H9 (cell line): ENCODE data around the gene TPT1. TPM values are rescaled to one million over a fixed set of nuclear protein-coding genes. Genes with fewer than 3 reads are reported as not detected.

ENCODE experiments used
- DNase-seq: peaks from one replicate; pipeline ENCODE4 v3.0.0-alpha.2; 2017
- H2AFZ ChIP-seq: one replicate; pipeline ENCODE4 v1.6.1; 2013; ENCODE audit warnings: mild to moderate bottlenecking, low read length, control low read depth, moderate library complexity
- H2AK5ac ChIP-seq: 2 replicates; pipeline ENCODE4 v1.6.1; 2013; ENCODE audit warnings: low read length, control low read depth, mixed read lengths; ENCODE audit not compliant: insufficient read length
- H2BK120ac ChIP-seq: one replicate; pipeline ENCODE4 v1.6.1; 2013; ENCODE audit warnings: low read depth, mild to moderate bottlenecking, low read length, control low read depth, inconsistent platforms; ENCODE audit not compliant: poor library complexity, severe bottlenecking
- H2BK12ac ChIP-seq: 2 replicates; pipeline ENCODE4 v1.6.1; 2013; ENCODE audit warnings: low read length, control low read depth, mixed read lengths, low read depth; ENCODE audit not compliant: insufficient read length
- H2BK15ac ChIP-seq: 2 replicates; pipeline ENCODE4 v1.6.1; 2013; ENCODE audit warnings: low read depth, low read length, control low read depth
- H2BK20ac ChIP-seq: one replicate; pipeline ENCODE4 v1.6.1; 2013; ENCODE audit warnings: low read depth, mild to moderate bottlenecking, low read length, control low read depth, inconsistent platforms; ENCODE audit not compliant: poor library complexity, severe bottlenecking
- H2BK5ac ChIP-seq: 2 replicates; pipeline ENCODE4 v1.6.1; 2013; ENCODE audit warnings: low read length, control low read depth, mixed read lengths; ENCODE audit not compliant: insufficient read length
- H3K14ac ChIP-seq: 2 replicates; pipeline ENCODE4 v1.6.1; 2013; ENCODE audit warnings: low read length, control low read depth; ENCODE audit not compliant: insufficient read depth
- H3K18ac ChIP-seq: 2 replicates; pipeline ENCODE4 v1.6.1; 2013; ENCODE audit warnings: low read depth, mild to moderate bottlenecking, mixed read lengths, low read length, control low read depth; ENCODE audit not compliant: insufficient read length
- H3K23ac ChIP-seq: 2 replicates; pipeline ENCODE4 v1.6.1; 2013; ENCODE audit warnings: low read length, control low read depth, mixed read lengths, low read depth; ENCODE audit not compliant: insufficient read length
- H3K23me2 ChIP-seq: 2 replicates; pipeline ENCODE4 v1.6.1; 2013; ENCODE audit warnings: low read depth, mild to moderate bottlenecking, mixed read lengths, low read length, control low read depth; ENCODE audit not compliant: insufficient read length, poor library complexity, severe bottlenecking
- H3K27ac ChIP-seq: 2 replicates; pipeline ENCODE4 v1.5.1; 2013; ENCODE audit warnings: low read length, control low read depth, mixed read lengths, low read depth; ENCODE audit not compliant: insufficient read length
- H3K27me3 ChIP-seq: 2 replicates; pipeline ENCODE4 v1.6.1; 2013; ENCODE audit warnings: low read length, control low read depth, inconsistent platforms; ENCODE audit not compliant: insufficient read depth
- H3K4ac ChIP-seq: 2 replicates; pipeline ENCODE4 v1.6.1; 2013; ENCODE audit warnings: low read depth, mild to moderate bottlenecking, control low read depth, inconsistent platforms, low read length, moderate library complexity
- H3K4me1 ChIP-seq: 2 replicates; pipeline ENCODE4 v1.6.1; 2013; ENCODE audit warnings: low read length, control low read depth, inconsistent platforms; ENCODE audit not compliant: insufficient read depth
- H3K4me2 ChIP-seq: 2 replicates; pipeline ENCODE4 v1.6.1; 2013; ENCODE audit warnings: low read length, control low read depth, mixed read lengths; ENCODE audit not compliant: insufficient read length, insufficient read depth
- H3K56ac ChIP-seq: 2 replicates; pipeline ENCODE4 v1.6.1; 2013; ENCODE audit warnings: low read depth, mild to moderate bottlenecking, mixed read lengths, low read length, control low read depth; ENCODE audit not compliant: insufficient read length
- H3K79me1 ChIP-seq: 2 replicates; pipeline ENCODE4 v1.6.1; 2013; ENCODE audit warnings: low read depth, mild to moderate bottlenecking, moderate library complexity, low read length, control low read depth, inconsistent platforms; ENCODE audit not compliant: insufficient read depth, poor library complexity, severe bottlenecking
- H3K79me2 ChIP-seq: 2 replicates; pipeline ENCODE4 v1.6.1; 2013; ENCODE audit warnings: low read length, control low read depth, inconsistent platforms; ENCODE audit not compliant: insufficient read depth
- H3K9ac ChIP-seq: 2 replicates; pipeline ENCODE4 v1.6.1; 2013; ENCODE audit warnings: low read length, control low read depth, mixed read lengths; ENCODE audit not compliant: insufficient read length; ENCODE audit errors: extremely low read depth
- H3K9me3 ChIP-seq: one replicate; pipeline ENCODE4 v1.6.1; 2013; ENCODE audit warnings: low read depth, low read length, inconsistent platforms; ENCODE audit not compliant: control insufficient read depth
- H3T11ph ChIP-seq: one replicate; pipeline ENCODE4 v1.6.1; 2013; ENCODE audit warnings: mild to moderate bottlenecking, low read length, control low read depth, inconsistent platforms
- H4K20me1 ChIP-seq: one replicate; pipeline ENCODE4 v1.6.1; 2013; ENCODE audit not compliant: control insufficient read depth, insufficient read length, insufficient read depth
- H4K5ac ChIP-seq: 2 replicates; pipeline ENCODE4 v1.6.1; 2013; ENCODE audit warnings: low read depth, mild to moderate bottlenecking, mixed read lengths, low read length, control low read depth; ENCODE audit not compliant: insufficient read length
- H4K8ac ChIP-seq: replicated peaks from 2 replicates; pipeline ENCODE4 v1.6.1; 2013; ENCODE audit warnings: low read length, control low read depth, mixed read lengths, low read depth; ENCODE audit not compliant: insufficient read length
- H4K91ac ChIP-seq: 2 replicates; pipeline ENCODE4 v1.6.1; 2013; ENCODE audit warnings: low read depth, mild to moderate bottlenecking, moderate library complexity, mixed read lengths, low read length, control low read depth; ENCODE audit not compliant: insufficient read length
- H3K27ac Mint-ChIP-seq, 3 experiments: 2 replicates in 2 of 3; 3 replicates in 1 of 3; pipeline ENCODE4 v1.8.0; 2020 to 2021; ENCODE audit warnings: mixed read lengths in 3 of 3, mild to moderate bottlenecking in 1 of 3, moderate library complexity in 1 of 3
- H3K27me3 Mint-ChIP-seq: 2 replicates; pipeline ENCODE4 v1.8.0; 2021; ENCODE audit warnings: low read depth, mild to moderate bottlenecking, moderate library complexity, mixed read lengths
- H3K36me3 Mint-ChIP-seq, 3 experiments: 2 replicates in 2 of 3; 3 replicates in 1 of 3; pipeline ENCODE4 v1.8.0; 2020 to 2021; ENCODE audit warnings: low read depth in 3 of 3, mixed read lengths in 3 of 3; ENCODE audit not compliant: insufficient read depth in 1 of 3
- H3K4me1 Mint-ChIP-seq, 2 experiments: 2 replicates each; pipeline ENCODE4 v1.8.0; 2020; ENCODE audit warnings: mixed read lengths in 2 of 2
- H3K4me3 Mint-ChIP-seq, 2 experiments: 2 replicates in 1 of 2; 3 replicates in 1 of 2; pipeline ENCODE4 v1.8.0; 2020 to 2021; ENCODE audit warnings: mild to moderate bottlenecking in 2 of 2, mixed read lengths in 2 of 2, moderate library complexity in 1 of 2
- H3K9me3 Mint-ChIP-seq, 2 experiments: 2 replicates in 1 of 2; 3 replicates in 1 of 2; pipeline ENCODE4 v1.8.0; 2020; ENCODE audit warnings: mild to moderate bottlenecking in 2 of 2, mixed read lengths in 2 of 2, moderate library complexity in 1 of 2
- WGBS: extraction: QIAGEN DNeasy Blood & Tissue Kit; methylation state at CpG from one replicate; pipeline ENCODE4 v1.1.7; 2013; ENCODE audit warnings: missing lambda C conversion rate, low lambda C conversion rate, mixed read lengths; ENCODE audit not compliant: insufficient read length; ENCODE audit errors: extremely low coverage; 5-methylcytosine and 5-hydroxymethylcytosine counted together
- total RNA-seq: library from RNA; stranded (reverse); gene quantifications from 2 replicates; pipeline ENCODE4 v1.2.1, GENCODE V29; 2021
- TF ChIP-seq, protein P1 (sequence below): fragments of 200-600 bp; sonication (generic); conservative IDR thresholded peaks from 3 replicates; pipeline ENCODE4 v1.8.0; 2021; ENCODE audit warnings: antibody characterized with exemption, mild to moderate bottlenecking

Gene TPT1
- total RNA-seq, 1 experiment from 2014 or later, result 2,205 TPM

DNA sequence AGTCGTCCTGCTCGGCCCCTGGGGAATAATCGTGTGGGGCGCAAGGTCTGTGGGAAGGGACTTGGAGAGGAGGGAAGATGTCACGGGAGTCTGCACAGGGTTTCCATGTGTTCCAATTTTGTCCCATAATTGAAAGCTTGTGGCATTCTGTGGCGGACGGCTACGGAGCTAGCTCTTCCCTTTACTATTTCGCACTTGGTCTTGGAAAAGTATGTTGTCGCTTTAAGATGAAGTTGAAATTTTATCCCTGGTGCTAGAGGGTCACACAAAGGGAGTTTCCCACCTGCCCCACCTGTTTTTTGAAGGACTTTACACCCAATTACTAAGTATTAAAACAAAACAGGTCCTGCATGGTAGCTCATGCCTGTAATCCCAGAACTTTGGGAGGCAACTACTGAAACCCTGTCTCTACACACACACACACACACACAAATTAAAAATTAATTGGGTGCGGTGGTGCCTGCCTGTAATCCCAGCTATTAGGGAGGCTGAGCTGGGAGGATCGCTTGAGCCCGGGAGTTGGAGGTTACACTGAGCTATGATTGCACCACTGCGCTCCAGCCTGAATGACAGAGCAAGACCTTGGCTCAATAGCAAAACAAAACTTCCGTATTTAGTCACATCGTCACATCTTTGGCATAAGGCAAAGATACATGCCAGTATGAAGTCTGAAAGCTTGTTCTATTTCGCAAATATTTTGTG, 967 bp upstream of the TPT1 start:
- Histone ChIP-seq H3K18ac (no peak overlapping the region), H3K27ac (no peak overlapping the region), H3T11ph (no peak overlapping the region), H2BK12ac (no peak overlapping the region), H3K14ac (peak overlapping the region; percentile 32; the same call in 1 of the 2 replicates), H3K4me1 (no peaks in the 10 kb centered on the region), H4K20me1 (no peaks in the 10 kb centered on the region), H3K27me3 (no peaks in the 10 kb centered on the region), H2AFZ (no peak overlapping the region), H4K91ac (no peak overlapping the region), H3K23ac (no peak overlapping the region), H3K9ac (peak overlapping the region; percentile 44), H3K79me2 (peaks cover 9% of the 10 kb centered on the region), H4K5ac (no peak overlapping the region), H3K56ac (no peak overlapping the region), H3K79me1 (no peaks in the 10 kb centered on the region), H2BK20ac (no peak overlapping the region), H2BK15ac (no peak overlapping the region), H3K23me2 (peaks cover 12% of the 10 kb centered on the region), H2BK120ac (no peak overlapping the region), H2BK5ac (no peak overlapping the region), H3K9me3 (no peaks in the 10 kb centered on the region), H3K4me2 (peak overlapping the region; percentile 84), H2AK5ac (no peak overlapping the region), H4K8ac (no peak overlapping the region), H3K4ac (no peak overlapping the region)
- Mint-ChIP-seq H3K36me3 (peaks cover 44 to 65% (median 60%) of the 10 kb centered on the region in 3 experiments), H3K4me1 (peaks cover 10 to 20% of the 10 kb centered on the region in 2 experiments), H3K4me3 (peak overlapping the region; percentile 97 to 99), H3K27ac (peak overlapping the region; percentile 95 to 98 (median 95)), H3K9me3 (peaks cover 0 to 5% of the 10 kb centered on the region in 2 experiments; a peak in 3 of 5 replicates), H3K27me3 (peaks cover 2% of the 10 kb centered on the region; the same call in 1 of the 2 replicates)
- no peak for DNase-seq
- no CpG with 5 or more reads among the region's 17 CpGs for WGBS
- TF ChIP-seq, protein P1, sequence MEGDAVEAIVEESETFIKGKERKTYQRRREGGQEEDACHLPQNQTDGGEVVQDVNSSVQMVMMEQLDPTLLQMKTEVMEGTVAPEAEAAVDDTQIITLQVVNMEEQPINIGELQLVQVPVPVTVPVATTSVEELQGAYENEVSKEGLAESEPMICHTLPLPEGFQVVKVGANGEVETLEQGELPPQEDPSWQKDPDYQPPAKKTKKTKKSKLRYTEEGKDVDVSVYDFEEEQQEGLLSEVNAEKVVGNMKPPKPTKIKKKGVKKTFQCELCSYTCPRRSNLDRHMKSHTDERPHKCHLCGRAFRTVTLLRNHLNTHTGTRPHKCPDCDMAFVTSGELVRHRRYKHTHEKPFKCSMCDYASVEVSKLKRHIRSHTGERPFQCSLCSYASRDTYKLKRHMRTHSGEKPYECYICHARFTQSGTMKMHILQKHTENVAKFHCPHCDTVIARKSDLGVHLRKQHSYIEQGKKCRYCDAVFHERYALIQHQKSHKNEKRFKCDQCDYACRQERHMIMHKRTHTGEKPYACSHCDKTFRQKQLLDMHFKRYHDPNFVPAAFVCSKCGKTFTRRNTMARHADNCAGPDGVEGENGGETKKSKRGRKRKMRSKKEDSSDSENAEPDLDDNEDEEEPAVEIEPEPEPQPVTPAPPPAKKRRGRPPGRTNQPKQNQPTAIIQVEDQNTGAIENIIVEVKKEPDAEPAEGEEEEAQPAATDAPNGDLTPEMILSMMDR, result no peak
